Neural progenitor cell (in vitro differentiated cells): ENCODE measurements around the gene PGAP3.

ENCODE experiments used
- CTCF ChIP-seq: fragments of 200-600 bp; sonication (generic); IDR thresholded peaks from 2 replicates; pipeline ENCODE4 v1.5.1; 2017; ENCODE audit warnings: antibody characterized with exemption, mild to moderate bottlenecking
- EZH2 ChIP-seq: fragments of 200-600 bp; sonication (generic); IDR thresholded peaks from 2 replicates; pipeline ENCODE4 v1.6.1; 2017; ENCODE audit warnings: antibody characterized with exemption, mild to moderate bottlenecking, moderate library complexity

- TF ChIP-seq CTCF (no peak), EZH2 (no peak)
Measured at GRCh38 chr17:39648616-39649366, 39.1 kb downstream of the PGAP3 start.
